ENCODE results near the gene FMNL3. TPM values are rescaled to one million over a fixed set of nuclear protein-coding genes. Genes with fewer than 3 reads are reported as not detected.

Gene FMNL3
- total and polyA plus RNA-seq, 4 donors = 0.72 to 4.5 (median 2.6) TPM

DNA sequence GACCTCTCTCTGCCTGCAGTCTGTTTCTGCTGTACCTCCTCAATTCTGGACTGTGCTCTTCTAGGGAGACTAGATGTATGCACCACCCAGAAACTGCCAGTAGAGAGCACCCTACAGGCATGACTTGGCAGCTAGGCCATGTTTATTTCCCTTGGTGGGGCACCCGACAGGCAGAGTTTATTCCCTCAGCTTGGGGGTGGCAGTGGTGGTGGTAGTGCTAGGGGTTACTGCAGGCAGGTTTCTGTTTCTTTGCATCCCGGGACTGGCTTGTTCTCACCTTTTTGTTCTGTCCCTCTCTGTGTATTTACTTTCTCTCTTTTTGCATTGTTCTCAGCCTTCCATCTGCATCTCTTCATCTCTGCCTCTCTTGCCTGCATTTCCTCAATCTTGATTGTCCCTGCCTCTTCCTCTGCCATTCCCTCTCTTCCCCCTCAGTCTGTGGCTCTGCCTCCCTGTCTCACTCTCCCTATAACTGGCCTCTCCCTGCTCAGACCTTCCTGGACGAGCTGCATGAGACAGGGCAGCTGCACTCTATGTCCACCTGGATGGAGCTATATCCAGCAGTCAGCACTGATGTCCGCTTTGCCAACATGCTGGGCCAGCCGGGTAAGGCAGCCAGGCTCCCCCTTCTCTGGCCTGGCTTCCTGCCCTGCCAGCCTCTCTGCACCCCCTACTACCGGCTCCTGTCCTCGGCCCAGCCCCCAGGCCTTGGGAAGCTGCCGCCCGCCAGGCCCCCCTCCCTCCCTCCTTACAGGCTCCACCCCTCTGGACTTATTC lies 70.0 kb downstream of the FMNL3 start:
- no peak overlapping the region for H3K4me3 ChIP-seq (ENCODE audit: low read depth in 1 of 3, low read length in 3 of 3)
- 63% methylated on average over 9 of the region's 9 CpGs for WGBS
- DNase-seq (ENCODE audit: low spot score) = peak; percentile 49
- no peaks in the 10 kb centered on the region for H3K9me3 ChIP-seq (ENCODE audit: control insufficient read depth in 4 of 4, low read length in 3 of 4)
- H3K27me3 ChIP-seq (ENCODE audit: control insufficient read depth in 4 of 4, insufficient read depth in 4 of 4, low read length in 3 of 4) = no peaks in the 10 kb centered on the region
- H3K36me3 ChIP-seq (ENCODE audit: control insufficient read depth in 4 of 4, insufficient read depth in 3 of 4, low read depth in 1 of 4, low read length in 3 of 4) = peaks cover 0 to 6% (median 0%) of the 10 kb centered on the region in 4 donors
- H3K4me1 ChIP-seq (ENCODE audit: control insufficient read depth in 4 of 4, insufficient read depth in 4 of 4, low read length in 3 of 4) = no peaks in the 10 kb centered on the region
- H3K9ac ChIP-seq (ENCODE audit: low read depth in 1 of 2, low read length in 2 of 2) = no peak overlapping the region
- no peak overlapping the region for H3K27ac ChIP-seq (ENCODE audit: low read depth in 1 of 2, low read length in 2 of 2)
- TF ChIP-seq FOXA1 (IDR thresholded peaks at IDR 0.05) (no peak), RAD21 (IDR thresholded peaks at IDR 0.05) (peak; percentile 70 to 81), EGR1 (IDR thresholded peaks at IDR 0.05; ENCODE audit: low read depth in 2 of 2) (no peak), TAF1 (conservative IDR thresholded peaks at IDR 0.05) (no peak), HNF4A (conservative IDR thresholded peaks at IDR 0.05) (no peak), YY1 (IDR thresholded peaks at IDR 0.05) (no peak), REST (IDR thresholded peaks at IDR 0.05) (no peak), HNF4G (IDR thresholded peaks at IDR 0.05) (no peak), RXRA (IDR thresholded peaks at IDR 0.05) (no peak), ZBTB33 (IDR thresholded peaks at IDR 0.05) (no peak)
- TF ChIP-seq, protein P1, sequence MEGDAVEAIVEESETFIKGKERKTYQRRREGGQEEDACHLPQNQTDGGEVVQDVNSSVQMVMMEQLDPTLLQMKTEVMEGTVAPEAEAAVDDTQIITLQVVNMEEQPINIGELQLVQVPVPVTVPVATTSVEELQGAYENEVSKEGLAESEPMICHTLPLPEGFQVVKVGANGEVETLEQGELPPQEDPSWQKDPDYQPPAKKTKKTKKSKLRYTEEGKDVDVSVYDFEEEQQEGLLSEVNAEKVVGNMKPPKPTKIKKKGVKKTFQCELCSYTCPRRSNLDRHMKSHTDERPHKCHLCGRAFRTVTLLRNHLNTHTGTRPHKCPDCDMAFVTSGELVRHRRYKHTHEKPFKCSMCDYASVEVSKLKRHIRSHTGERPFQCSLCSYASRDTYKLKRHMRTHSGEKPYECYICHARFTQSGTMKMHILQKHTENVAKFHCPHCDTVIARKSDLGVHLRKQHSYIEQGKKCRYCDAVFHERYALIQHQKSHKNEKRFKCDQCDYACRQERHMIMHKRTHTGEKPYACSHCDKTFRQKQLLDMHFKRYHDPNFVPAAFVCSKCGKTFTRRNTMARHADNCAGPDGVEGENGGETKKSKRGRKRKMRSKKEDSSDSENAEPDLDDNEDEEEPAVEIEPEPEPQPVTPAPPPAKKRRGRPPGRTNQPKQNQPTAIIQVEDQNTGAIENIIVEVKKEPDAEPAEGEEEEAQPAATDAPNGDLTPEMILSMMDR (IDR thresholded peaks at IDR 0.05; ENCODE audit: low read depth, low read length, missing input control) = peak; percentile 61
- TF ChIP-seq, protein P2, sequence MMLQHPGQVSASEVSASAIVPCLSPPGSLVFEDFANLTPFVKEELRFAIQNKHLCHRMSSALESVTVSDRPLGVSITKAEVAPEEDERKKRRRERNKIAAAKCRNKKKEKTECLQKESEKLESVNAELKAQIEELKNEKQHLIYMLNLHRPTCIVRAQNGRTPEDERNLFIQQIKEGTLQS (IDR thresholded peaks at IDR 0.05) = no peak
- TF ChIP-seq, protein P3, sequence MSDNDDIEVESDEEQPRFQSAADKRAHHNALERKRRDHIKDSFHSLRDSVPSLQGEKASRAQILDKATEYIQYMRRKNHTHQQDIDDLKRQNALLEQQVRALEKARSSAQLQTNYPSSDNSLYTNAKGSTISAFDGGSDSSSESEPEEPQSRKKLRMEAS (IDR thresholded peaks at IDR 0.05) = no peak

DNA sequence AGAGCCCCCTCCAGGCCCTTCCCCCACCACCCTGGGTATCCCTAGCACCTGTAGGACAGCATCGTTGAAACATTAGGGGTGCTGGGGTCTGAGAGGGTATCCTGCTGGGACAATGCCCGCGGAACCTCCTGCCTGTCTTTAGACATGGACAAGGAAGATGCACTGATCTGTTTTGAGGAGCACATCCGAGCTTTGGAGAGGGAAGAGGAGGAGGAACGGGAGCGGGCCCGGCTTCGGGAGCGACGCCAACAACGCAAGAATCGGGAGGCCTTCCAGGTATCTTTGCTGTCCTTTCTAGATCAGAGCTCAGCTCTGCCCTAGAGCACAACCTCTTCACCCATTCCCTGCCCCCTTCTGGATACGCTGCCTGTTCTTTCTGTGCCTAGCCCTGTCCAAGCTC lies 70.6 kb downstream of the FMNL3 start:
- H3K27me3 ChIP-seq (ENCODE audit: control insufficient read depth in 4 of 4, insufficient read depth in 4 of 4, low read length in 3 of 4) = no peaks in the 10 kb centered on the region
- TF ChIP-seq HNF4A (conservative IDR thresholded peaks at IDR 0.05) (no peak), RXRA (IDR thresholded peaks at IDR 0.05) (no peak), HNF4G (IDR thresholded peaks at IDR 0.05) (no peak), FOXA2 (IDR thresholded peaks at IDR 0.05) (no peak), YY1 (IDR thresholded peaks at IDR 0.05) (no peak)
- TF ChIP-seq, protein P1 (IDR thresholded peaks at IDR 0.05; ENCODE audit: low read depth, low read length, missing input control) = no peak
- H3K9me3 ChIP-seq (ENCODE audit: control insufficient read depth in 4 of 4, low read length in 3 of 4) = no peaks in the 10 kb centered on the region
- peaks cover 0 to 2% (median 0%) of the 10 kb centered on the region in 4 donors for H3K36me3 ChIP-seq (ENCODE audit: control insufficient read depth in 4 of 4, insufficient read depth in 3 of 4, low read depth in 1 of 4, low read length in 3 of 4)
- no peak overlapping the region for H3K27ac ChIP-seq (ENCODE audit: low read depth in 1 of 2, low read length in 2 of 2)
- 92% methylated on average over 13 of the region's 13 CpGs for WGBS
- no peak overlapping the region for H3K4me3 ChIP-seq (ENCODE audit: low read depth in 1 of 3, low read length in 3 of 3)
- DNase-seq (ENCODE audit: low spot score) = no peak
- H3K9ac ChIP-seq (ENCODE audit: low read depth in 1 of 2, low read length in 2 of 2) = no peak overlapping the region
- no peaks in the 10 kb centered on the region for H3K4me1 ChIP-seq (ENCODE audit: control insufficient read depth in 4 of 4, insufficient read depth in 4 of 4, low read length in 3 of 4)

Data from liver (tissue), 9 donors.